Omental fat pad (tissue), 4 donors: ENCODE data around the gene TGFA. TPM values are rescaled to one million over a fixed set of nuclear protein-coding genes. Genes with fewer than 3 reads are reported as not detected.

ENCODE experiments used
- ATAC-seq: fragments of 150-250 bp; one replicate; pipeline ENCODE4 v1.9.1; 2016; ENCODE audit warnings: mild to moderate bottlenecking, moderate library complexity; ENCODE audit not compliant: low FRiP score
- DNase-seq: peaks from one replicate; pipeline ENCODE4 v3.0.0-alpha.2; 2019; ENCODE audit warnings: low spot score
- CTCF ChIP-seq, 3 donors: fragments of 450-650 bp; IDR thresholded peaks; one replicate each; pipeline ENCODE4 v1.5.1; 2016 to 2017; ENCODE audit warnings: antibody characterized with exemption in 3 of 3, mild to moderate bottlenecking in 3 of 3, moderate library complexity in 2 of 3
- total RNA-seq, 4 donors: library from RNA; depleted of rRNA; stranded (reverse); fragments of >200 nt; gene quantifications; one replicate each; pipeline ENCODE4 v1.1.0, GENCODE V29; 2016

TGFA gene
- total RNA-seq, 4 donors from 2014 or later, result 1.2 to 4.3 (median 1.9) TPM

GRCh38 chr2:70420143-70420542 is 133.5 kb downstream of the TGFA start:
- no peak for ATAC-seq
- no peak for DNase-seq
- TF ChIP-seq CTCF (IDR thresholded peaks at IDR 0.05), result no peak

- TF ChIP-seq CTCF (IDR thresholded peaks at IDR 0.05), result no peak
- ATAC-seq (no peak), DNase-seq (no peak)
Observed at GRCh38 chr2:70418514-70418913, 135.1 kb downstream of the TGFA start.

GRCh38 chr2:70417011-70417410 is 136.6 kb downstream of the TGFA start:
- TF ChIP-seq CTCF (IDR thresholded peaks at IDR 0.05), result no peak
- DNase-seq, result no peak
- no peak for ATAC-seq

GRCh38 chr2:70412294-70413070 is 141.1 kb downstream of the TGFA start:
- no peak for ATAC-seq

GRCh38 chr2:70411483-70412125 is 142.0 kb downstream of the TGFA start:
- DNase-seq (no peak), ATAC-seq (no peak)
- no peak for TF ChIP-seq CTCF (IDR thresholded peaks at IDR 0.05)

More at GRCh38 chr2:70412294-70413070, 141.1 kb downstream of the TGFA start:
- DNase-seq, result no peak
- no peak for TF ChIP-seq CTCF (IDR thresholded peaks at IDR 0.05)

- TF ChIP-seq CTCF (IDR thresholded peaks at IDR 0.05), result no peak
- DNase-seq (no peak), ATAC-seq (no peak)
Observed at GRCh38 chr2:70403267-70404053, 150.2 kb downstream of the TGFA start.
